GM18951 (cell line): ENCODE results near the gene DHFR.
"Not testable (repeated sequence)": the region's sequence is repeated elsewhere in the genome, so short reads cannot be mapped to it uniquely, and the experiment has no call there.

Experiments
- POLR2A ChIP-seq: IDR thresholded peaks from 4 replicates; pipeline ENCODE4 v1.6.1; 2011; ENCODE audit warnings: mild to moderate bottlenecking; ENCODE audit not compliant: insufficient read length, insufficient read depth; ENCODE audit errors: extremely low read depth
- in situ Hi-C: fragments of 300-500 bp; cut with MboI; formaldehyde crosslinking; loops from one replicate; pipeline ENCODE4 v1.12.0; 2022; ENCODE audit warnings: low sequenced_read_pairs, mixed read lengths, inconsistent platforms; ENCODE audit not compliant: unreplicated experiment

The DHFR gene

DNA sequence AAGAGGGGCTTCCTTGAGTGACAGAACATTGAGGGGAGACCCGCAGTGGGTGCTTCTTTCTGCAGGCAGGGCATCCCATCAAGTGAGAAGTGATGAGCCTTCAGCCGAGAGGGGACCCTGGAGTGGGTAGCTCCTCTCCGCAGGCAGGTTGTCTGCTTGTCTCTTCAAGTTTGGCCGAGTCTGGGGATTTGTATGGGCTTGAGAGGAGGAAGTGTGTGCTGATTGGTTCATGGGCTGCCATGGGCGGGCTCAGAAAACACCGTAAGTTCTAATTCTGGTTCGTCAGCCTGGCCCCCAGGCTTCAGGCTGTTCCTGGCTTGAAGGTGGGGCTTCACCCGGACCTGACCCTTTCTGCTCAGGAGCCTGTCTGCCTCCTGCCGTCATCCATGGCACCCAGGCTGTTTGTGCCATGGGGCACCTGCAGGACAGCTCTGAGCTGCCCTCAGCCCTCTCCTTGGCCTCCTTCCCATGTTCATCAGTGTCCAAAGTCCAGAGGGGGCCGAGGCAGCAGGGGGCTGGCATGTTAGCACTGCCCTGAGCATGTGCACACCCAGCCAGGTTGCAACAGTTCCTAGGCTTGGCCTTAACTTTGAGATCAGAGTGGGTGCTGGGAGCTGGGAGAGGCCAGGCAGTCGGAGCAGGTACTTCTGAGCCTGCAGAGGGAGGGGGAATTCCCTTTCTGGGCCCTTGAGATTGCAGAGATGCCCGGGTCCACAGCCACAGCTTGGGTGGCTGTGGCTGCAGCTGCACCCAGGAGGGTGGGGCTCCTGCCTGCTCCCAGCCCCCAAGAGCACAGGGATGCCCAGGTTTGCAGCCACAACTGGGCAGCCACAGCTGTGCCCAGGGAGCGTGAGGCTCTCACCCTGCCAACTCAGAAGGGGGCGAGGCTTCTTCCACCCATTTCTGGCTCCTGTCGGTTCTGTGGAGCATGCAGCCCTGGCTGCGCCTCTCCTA, 13.5 kb upstream of the DHFR start:
- TF ChIP-seq POLR2A, result peak; percentile 35
- in situ Hi-C loops, result no loop called here

DNA sequence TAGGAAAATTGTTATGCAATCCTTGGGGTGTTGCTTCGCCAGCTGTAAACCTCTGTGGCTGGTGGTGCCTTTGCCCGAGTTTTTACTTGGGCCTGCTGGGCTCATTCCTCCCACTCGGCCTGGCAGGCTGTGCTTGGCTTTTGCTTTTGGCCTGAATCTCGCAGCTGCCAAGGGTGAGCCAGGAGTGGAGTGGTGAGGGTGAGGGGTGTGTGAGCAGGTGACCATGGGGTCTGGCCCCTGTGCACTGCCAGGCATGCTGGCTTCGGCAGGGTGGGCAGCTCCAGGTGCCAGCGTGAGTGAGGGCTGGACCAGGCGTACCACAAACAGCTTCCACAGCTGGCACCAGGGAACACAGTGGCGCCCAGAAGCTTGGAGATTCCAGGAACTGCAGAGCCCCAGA, 12.6 kb upstream of the DHFR start:
- no peak for TF ChIP-seq POLR2A
- in situ Hi-C loops, result no loop called here

DNA sequence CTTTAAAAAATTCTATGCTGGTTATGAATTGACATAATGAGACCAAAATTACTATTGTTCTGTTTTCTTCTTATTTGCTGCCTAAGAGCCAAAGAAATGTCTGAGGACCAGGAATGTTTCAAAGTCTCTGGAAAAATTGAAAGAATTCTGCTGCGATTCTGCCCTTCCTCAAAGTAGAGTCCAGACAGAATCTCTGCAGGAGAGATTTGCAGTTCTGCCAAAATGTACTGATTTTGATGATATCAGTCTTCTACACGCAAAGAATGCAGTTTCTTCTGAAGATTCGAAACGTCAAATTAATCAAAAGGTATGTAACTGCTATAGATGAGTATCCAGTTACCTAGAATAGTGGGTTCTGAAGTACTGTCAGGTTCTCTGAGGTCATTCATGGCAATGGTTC, 10.3 kb upstream of the DHFR start:
- in situ Hi-C loops, result no loop called here
- TF ChIP-seq POLR2A, result no peak

DNA sequence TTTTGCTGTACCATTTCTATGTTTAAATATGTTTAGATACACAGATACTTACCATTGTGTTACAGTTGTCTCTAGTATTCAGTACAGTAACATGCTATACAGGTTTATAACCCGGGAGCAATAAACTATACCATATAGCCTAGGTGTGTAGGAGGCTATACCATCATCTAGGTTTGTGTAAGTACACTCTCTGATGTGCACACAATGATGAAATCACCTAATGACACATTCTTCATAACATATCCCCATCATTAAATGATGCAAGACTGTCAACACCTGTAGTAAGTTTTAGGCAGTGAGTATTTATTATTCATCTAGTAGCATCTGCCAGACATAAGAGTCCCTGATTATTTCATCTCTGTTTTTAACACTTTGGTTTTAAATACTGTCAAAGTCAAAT, 7.3 kb upstream of the DHFR start:
- in situ Hi-C loops, result no loop called here

GRCh38 chr5:80660661-80661060, 5.9 kb upstream of the DHFR start:
- in situ Hi-C loops, result not testable (repeated sequence)

More for the DNA sequence above, 7.3 kb upstream of the DHFR start:
- TF ChIP-seq POLR2A, result no peak

DNA sequence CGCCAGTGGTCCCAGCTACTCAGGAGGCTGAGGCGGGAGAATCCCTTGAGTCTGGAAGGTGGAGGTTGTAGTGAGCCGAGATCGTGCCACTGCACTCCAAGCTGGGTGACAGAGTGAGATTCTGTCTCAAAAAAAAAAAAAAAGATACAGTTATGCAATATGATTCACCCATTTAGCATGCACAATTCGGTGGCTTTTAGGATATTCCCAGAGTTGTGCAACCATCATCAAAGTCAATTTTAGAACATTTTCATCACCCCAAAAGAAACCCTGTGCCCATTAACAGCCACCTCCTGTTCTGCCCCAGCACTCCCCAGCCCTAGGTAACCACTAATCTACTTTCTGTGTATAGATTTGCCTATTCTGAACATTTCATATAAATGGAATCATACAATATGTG, 4.3 kb upstream of the DHFR start:
- in situ Hi-C loops, result no loop called here
- TF ChIP-seq POLR2A, result no peak

DNA sequence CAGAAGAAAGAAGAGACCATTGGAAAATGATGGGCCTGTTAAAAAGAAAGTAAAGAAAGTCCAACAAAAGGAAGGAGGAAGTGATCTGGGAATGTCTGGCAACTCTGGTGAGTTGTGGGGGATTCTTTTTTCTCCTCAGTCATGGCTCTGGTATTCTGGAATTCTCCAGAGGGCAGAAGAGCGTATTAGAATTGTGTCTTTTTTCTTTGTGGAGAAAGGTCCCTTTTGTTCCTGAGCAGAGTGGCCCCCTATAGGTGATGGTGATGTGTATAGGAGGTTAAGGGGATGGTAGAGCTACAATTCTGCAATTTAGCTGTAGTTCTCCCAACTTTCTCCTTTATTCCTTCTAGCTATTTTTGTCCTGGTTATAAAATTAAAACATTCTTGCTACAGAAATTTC, 1.6 kb upstream of the DHFR start:
- TF ChIP-seq POLR2A, result no peak

GRCh38 chr5:80655231-80655774, 520 bp upstream of the DHFR start:
- in situ Hi-C loops, result no loop called here

More for the DNA sequence above, 1.6 kb upstream of the DHFR start:
- in situ Hi-C loops, result no loop called here

DNA sequence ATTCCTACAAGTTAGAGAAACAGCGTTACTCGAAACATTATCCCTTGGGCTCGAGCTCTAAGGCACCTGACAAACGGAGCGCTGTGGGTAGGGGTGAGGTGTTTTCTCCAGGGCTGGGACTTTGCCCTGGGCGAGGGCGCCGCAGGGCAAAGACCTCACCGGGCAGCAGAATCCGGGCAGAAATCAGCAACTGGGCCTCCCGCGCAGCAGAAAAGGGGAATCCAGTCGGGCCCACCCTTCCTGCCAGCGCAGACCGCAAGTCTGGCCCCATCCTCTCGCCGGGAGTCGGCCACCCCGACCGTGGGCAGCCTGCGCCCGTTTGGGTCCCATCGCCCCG, 761 bp downstream of the DHFR start:
- in situ Hi-C loops, result no loop called here
- no peak for TF ChIP-seq POLR2A

More at GRCh38 chr5:80655231-80655774, 520 bp upstream of the DHFR start:
- no peak for TF ChIP-seq POLR2A

DNA sequence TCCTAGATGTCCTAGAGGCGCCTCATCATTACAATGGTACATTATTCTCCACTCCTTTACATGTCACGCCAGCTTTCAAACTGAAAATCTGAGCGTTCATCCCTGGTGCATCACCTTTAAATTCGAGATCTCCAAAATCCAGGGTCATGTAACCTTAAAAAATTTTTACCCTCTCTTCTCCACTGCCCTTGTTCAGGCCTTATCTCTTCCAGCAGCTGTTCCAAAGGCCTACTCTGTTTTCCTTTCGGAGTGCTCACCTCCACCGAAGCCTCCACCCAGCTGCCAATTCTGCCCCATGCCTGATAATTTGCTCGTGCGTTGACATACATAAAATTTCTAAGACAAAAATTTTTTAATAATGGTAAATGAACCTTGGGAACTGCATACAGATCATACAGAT, 1.3 kb downstream of the DHFR start:
- in situ Hi-C loops, result no loop called here
- TF ChIP-seq POLR2A, result no peak

DNA sequence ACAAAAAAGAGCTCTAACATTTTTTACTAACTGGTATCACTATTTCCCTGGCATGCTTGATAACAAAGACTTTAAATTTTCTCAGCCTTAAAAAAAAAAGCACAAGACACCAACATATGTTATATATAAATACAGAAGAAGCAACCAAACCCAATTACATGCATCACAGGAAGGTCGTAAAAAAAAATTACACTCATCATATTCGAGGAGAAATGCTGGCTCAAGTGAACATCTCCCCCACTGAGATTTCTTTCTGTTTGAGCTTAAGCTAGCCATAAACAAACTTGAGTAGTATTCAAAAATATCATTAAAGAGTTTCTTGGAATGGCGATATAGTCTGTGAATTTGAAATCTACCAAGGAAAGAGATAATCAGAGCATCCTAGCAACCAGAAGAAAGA, 7.9 kb downstream of the DHFR start:
- no peak for TF ChIP-seq POLR2A
- in situ Hi-C loops, result no loop called here

DNA sequence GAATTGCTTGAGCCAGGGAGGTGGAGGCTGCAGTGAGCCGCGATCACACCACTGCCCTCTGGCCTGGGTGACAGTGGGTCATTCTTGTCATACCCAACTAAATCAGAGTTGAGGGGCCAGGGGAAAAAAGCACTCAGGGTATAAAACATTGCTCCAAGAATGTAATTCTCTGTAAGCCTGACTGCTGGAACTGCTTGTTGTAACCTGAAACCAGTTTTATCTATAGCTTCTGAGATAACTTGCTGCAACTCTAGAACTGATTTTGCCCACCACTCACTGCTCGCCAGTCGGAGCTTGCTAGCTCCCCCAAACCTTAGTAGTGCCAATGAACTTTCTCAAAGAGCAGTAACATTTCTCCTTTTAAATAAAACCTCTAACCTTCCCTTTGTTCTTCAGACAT, 9.9 kb downstream of the DHFR start:
- in situ Hi-C loops, result no loop called here
- TF ChIP-seq POLR2A, result no peak

- in situ Hi-C loops, result no loop called here
- no peak for TF ChIP-seq POLR2A
These were observed 13.4 kb downstream of the DHFR start for GRCh38 chr5:80641353-80641752.

DNA sequence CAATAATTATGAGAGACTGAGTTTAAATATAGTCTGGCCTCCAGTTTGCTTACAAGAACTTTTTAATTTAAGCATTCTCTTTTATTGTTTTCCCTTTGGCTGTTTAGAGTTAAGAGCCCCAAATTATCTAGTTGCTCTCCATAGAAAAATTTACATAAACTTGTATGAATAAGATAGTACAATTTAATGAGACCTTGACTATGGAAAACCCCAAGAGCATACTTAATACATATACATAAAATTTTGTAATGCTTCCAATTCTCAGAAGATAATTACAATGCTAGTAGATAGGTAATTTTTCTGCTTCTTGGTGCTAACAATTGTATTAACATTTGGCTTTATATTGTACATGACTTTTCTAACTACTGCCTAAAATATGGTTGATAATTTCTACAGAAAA, 20.6 kb downstream of the DHFR start:
- in situ Hi-C loops, result no loop called here
- TF ChIP-seq POLR2A, result no peak
